Activated CD8-positive, alpha-beta memory T cell treated with anti-CD3 and anti-CD28 coated beads for 4 hours (primary cell): Measurements from ENCODE around the gene SELENOS.
"Not testable (repeated sequence)": the region's sequence is repeated elsewhere in the genome, so short reads cannot be mapped to it uniquely, and the experiment has no call there.

ENCODE experiments used
- DNase-seq, 2 donors: peaks; one replicate each; pipeline ENCODE4 v3.0.0-alpha.2; 2020; ENCODE audit warnings: low read depth in 2 of 2

SELENOS gene

GRCh38 chr15:101309436-101310160 lies 32.3 kb upstream of the SELENOS start:
- DNase-seq: no peak

DNA sequence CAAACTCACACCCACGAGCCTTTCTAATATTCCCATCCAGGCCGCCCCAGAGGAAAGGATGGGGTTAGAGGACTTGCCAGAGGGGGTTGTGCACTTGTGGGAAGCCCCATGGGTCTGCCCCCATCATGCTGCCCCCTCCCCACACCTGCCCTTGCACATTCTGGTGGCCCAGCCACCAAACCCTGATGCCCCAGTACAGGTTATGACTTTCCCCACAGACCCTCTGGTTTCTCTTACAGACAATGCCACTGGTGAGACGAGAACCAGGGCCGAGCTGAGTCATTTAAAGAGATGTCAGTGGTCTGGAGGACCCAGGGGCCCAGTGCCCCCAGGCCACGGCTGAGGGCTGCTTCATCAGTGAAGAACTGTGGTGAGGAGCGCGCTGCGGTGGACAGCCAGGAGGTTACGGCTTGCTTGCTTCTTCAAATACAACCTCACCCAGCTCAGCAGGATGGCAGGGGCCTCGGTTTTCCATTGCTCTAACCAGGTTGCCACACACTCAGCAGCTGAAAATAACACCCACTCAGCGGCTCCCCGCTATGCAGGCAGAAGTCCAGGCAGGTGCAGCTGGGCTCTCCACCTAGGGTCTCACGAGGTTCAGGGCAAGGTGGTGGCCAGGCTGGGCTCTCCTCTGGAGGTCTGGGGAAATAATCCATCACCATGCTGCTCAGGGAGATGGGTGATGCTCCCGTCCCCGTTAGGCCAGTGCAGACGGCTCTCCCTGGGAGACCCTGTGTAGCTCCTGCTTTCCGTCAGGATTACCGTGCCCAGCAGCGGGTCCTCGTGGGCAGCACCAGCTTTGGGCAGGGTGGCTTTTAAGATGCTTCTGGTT lies 31.5 kb upstream of the SELENOS start:
- DNase-seq: no peak

DNA sequence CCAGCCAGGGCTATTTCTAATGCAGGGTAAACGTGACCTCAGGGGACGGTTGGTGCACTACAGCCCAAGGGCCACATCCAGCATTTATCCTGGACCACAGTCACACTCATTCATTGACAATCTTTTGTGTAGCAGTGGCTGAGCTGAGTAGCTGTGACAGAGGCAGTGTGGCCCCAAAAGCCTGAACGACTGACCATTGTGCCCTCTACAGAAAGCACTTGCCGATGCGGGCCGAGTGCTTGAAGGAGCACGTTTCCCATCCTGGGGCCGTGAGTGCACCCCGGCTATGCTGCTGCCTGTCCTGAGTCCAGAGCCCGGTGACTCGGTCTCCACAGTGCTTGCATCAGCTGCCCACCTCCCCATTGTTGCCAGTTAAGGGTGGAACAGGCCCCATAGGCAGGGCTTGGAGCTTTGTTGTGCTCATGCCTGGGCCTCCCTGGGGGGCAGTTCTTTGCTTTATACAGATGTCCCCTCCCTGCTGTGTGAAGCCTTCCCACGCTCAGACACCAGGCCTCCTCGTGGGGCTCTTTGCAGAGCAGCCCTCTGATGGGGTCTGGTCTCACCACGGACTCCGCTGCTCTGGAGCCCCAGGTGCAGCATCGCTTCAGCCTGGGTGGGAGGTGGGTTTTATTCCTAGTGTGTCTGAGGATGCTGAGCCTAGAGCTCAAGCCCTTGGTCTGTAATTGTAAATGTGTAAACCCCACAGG lies 30.8 kb upstream of the SELENOS start:
- no peak for DNase-seq

DNA sequence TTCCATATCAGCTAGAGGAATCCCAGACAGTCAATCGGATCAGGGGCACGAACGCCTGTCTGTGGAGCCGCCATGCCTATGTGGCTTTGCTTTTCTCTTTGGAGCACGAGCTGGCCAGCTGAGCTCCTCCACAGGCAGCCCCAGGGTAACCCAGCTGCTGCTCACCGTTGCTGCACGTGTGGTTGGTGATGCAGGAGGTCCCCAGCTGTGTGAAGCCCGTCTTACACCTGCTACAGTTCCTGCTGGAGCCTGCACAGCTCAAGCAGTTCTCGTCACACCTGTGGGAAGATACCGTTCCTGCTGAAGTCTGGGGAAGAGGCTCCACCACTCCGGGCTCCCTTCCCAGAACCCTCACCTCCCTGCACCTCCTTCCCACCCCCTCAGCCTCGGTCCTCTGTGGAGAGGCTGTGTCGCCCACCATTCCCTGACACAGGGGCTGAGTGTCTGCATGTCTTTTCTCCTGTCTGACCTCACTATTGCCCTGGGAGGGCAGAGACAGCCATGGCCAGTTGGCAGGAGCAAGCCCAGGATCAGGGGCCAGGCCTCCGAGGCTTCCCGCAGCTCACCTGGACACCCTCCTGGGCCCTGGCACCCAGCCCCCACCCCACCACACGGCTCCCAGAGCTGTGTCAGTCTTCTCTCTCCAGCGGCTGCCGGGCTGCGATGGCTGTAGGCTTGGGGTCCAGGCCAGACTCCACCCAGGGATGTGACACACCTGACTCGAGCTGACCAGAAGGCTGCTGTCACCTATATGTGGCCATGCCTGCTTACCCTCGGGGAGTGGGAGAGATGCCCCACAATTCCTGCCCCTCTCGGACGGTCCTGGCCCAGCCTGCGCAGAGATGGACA lies 30.0 kb upstream of the SELENOS start:
- DNase-seq: no peak

DNA sequence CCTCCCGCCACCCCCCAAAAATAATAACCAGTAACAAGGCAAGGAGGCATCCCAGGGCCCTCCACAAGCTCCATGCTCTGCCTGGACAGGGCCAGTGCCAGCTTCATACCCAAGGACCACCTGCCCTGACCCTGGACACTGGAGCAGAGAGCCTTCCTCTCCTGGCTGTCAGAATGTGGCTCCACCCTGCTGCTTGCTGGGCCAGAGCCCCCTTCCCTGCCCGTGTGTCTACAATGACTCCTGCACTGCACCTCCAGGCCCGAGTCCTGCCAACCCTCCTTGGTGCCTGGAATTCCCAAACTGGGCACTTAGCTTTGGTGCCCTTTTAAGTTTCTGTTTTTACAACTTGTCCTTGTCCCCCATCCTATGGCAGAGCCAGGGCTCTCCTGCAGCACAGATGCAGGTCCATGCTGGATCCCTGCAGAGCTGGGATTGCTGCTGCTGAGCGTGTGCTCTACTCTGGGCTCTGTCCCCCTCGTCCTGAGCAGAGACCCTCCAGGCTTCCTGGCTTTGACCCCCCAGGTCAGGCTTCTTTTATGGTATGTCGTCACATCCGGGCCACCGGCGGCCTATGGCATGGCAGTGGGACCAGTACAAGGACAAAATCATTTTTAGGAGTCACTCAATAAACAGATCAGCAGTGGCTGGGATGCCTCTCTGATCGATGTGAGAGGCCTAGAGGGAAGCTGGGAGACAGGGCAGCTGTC lies 29.2 kb upstream of the SELENOS start:
- no peak for DNase-seq

DNA sequence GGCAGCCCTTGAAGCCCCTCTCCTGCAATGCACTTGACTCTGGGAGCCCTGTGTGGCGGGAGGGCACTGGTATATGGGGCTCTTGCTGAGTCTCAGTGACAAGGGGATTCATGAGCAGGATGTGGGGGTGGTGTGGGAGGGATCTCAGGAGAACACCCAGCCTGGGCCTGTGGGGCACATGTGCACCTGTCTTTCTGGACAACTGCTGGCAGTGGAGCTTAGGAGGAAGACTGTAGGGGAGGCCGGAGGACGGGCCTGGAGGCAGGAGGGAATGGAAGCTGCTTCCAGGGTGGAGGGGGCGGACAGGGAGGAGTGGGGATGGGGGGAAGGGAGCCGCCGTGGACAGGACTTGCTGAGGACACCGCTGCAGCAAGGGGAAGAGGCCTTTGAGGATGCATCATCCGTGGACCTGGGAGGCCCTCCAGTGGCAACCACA lies 28.6 kb upstream of the SELENOS start:
- no peak for DNase-seq

DNA sequence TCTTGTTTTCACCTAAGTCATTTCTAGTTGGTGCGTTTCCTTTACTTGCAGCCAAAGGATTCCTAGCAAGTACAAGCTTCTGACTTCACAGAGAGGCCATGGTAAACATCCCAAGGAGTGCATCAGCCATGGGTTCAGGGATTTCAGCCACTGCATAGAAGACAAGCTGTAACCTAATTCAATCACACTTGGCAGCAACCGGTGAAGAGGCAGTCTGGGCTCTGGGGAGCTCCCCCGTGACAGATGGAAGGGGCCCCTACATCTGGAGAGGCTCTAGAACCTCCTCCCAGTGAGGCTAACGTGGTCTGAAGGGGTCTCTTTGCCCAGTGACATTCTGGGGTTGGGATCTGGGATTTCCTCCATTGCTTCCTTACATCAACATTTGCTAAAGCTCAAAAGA lies 26.1 kb upstream of the SELENOS start:
- DNase-seq: no peak

GRCh38 chr15:101296418-101297405 lies 19.4 kb upstream of the SELENOS start:
- no peak for DNase-seq

DNA sequence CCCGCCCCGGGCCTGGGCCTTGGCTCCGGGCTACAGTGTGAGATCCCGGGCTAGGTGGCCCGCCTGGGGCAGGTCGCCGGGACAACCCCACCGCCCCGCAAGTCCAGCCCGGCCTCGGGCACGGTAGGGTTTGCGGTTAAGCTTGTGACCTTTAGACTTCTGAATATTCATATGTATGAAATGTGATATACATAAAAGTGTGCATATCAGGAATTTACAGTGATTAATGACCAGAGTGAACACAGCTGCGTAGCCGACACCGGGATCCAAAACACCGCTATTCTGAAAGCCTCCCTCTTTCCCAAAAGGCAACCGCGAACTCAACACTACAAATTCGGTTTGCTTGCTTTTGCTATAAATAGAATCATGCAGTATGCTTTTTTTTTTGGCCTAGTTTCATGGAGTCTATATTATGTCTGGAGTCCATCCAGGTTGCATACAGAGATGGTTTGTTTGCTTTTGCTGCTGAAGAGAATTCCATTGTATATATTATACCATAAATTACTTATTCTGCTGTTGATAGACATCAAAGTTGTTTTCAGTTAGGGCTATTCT lies 18.4 kb upstream of the SELENOS start:
- no peak for DNase-seq

DNA sequence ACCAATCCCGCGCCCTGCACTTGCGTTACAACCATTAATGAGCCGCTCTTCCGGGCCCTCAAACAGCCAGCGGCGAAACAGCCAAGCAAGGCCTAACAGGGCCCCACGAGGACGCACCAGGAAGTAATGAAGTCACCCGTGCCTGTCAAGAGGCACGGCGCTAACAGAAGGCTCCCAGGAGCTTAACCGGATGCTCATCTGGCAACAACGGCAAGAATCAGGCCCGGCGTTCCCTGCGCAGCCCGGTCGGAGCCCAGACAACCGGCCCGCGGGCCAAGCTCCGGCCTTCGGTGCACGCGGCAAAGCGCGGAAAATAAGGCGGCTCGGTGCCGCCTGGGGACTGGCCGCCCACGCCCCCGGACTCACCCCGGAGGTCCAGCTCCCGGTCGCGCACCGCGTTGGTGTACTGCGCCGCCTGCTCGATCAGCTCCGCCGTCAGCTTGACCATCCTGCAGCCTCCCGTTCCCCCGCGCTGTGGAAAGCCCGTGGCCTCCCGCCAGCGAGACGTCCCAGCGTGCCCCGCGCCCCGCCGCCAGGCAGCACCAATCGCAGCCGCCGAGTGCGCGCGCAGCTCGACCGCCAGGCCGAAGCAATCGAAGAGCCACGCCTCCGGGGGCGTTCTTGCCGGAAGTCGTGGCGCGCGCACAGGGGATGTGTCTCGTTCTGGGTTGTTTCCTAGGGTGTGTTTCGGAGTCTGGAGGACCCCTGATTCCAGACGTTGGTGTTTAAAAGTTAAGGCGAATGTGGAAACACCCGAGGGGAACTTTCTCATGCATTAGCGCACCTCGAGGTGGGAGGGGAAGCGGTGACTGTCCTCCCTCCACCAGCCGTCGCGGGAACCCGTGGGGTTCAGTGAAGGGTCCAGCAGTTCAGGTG lies 17.7 kb upstream of the SELENOS start, which contains the start of gene SNRPA1:
TSS of gene SNRPA1 (minus strand) at position 518 of the 876 bp plus-strand sequence. CDS start at position 448, 70 bp downstream.
- peak; percentile 94 to 95 for DNase-seq

DNA sequence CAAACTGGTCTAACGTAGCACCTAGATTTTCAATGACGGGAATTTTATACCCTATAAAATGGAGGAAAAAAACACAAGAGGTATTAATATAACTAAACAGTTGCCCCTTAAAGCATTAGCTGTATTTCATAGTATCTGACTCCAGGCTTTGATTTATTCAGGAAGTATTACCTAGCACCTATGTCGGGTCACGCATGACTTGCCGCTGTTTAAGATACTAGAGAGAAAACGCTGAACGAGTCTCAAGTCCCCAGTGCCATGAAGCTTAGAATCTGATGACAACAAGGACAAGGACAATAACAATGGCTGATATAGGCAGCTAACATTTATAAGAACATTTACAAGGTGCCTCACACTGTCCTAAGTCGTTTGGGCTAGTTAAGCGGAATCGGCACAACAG lies 15.8 kb upstream of the SELENOS start:
- no peak for DNase-seq

- no peak for DNase-seq
These were observed 11.7 kb upstream of the SELENOS start for GRCh38 chr15:101288905-101289513.

DNA sequence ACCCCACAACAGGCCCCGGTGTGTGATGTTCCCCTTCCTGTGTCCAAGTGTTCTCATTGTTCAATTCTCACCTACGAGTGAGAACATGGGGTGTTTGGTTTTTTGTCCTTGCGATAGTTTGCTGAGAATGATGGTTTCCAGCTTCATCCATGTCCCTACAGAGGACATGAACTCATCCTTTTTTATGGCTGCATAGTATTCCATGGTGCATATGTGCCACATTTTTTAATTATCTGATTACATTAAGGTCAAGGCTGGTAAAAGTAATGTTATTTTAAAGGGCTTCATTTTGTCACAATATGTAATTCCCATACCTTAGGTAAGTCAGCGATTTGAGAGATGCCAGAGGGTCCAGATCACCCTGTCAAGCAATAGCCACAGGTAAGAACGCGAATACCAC lies 10.1 kb upstream of the SELENOS start:
- DNase-seq: not testable (repeated sequence)

DNA sequence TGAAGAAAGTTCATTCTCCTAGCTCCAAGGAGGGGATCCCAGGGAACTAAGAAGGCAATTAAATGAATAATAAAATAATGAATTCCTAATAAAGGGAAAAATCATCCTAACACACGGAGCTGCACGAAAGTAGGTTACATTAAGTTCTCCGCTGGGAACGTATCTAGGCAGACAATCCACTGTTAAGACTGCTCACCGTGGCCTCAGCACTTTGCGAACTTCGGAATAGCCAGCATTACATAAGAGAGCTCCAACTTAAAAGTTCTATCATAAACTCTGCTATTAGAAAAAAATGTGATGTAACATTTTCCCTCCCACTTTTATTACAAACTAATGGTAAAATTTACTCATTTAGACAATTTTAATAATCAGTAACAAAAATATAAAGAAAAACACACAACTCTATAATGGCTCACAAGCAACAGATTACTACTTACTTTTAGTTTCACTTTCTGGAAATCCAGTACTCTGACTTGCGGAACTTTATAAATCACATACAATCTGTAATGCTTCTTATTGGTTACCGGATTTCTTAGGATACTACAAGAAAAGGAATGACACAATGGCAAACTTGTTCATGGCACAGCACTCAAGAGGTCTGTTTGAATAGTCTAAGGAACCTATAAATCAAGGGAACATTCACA lies 9.3 kb upstream of the SELENOS start:
- DNase-seq: no peak

GRCh38 chr15:101283931-101284330 lies 6.6 kb upstream of the SELENOS start:
- DNase-seq: no peak

DNA sequence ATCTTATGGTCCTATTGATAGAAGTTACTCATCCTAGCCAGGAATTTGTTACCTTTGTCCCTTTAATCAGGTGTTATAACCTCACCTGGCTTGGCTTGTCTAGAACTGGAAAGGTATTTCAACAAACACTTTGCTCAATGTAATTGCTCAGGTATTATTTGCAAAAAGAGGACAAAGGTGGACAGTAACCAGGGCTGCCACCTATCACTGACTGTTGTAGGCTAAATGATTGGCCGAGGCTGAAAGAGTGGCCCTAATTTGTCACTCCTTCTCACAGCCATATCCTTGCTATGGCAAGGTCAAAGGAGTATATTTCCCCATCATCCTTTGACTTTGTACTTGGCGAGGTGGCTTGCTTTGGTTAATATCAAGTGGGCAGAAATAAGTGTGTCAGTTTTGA lies 2.7 kb upstream of the SELENOS start:
- DNase-seq: no peak

GRCh38 chr15:101277943-101278564 lies 769 bp upstream of the SELENOS start:
- DNase-seq: no peak
